ENCODE results near the gene PRSS2. TPM values are rescaled to one million over a fixed set of nuclear protein-coding genes. Genes with fewer than 3 reads are reported as not detected.

The PRSS2 gene
- total RNA-seq, 4 donors from 2014 or later = 2.5 to 78.0 (median 12.0) TPM

- WGBS, 2 donors = 55 to 64% methylated on average over 6 of the region's 6 CpGs
- Histone ChIP-seq H3K27me3 (peaks cover 0 to 18% of the 10 kb centered on the region in 2 donors), H3K4me1 (peaks cover 0 to 6% (median 0%) of the 10 kb centered on the region in 4 donors), H3K27ac (peak overlapping the region in 1 of 4 donors; percentile 80), H3K9me3 (no peaks in the 10 kb centered on the region), H3K4me3 (no peak overlapping the region), H3K36me3 (no peaks in the 10 kb centered on the region)
- TF ChIP-seq POLR2A (IDR thresholded peaks at IDR 0.05) (no peak), CTCF (IDR thresholded peaks at IDR 0.05) (no peak), EP300 (IDR thresholded peaks at IDR 0.05) (no peak)
- DNase-seq (ENCODE audit: low spot score in 2 of 2) = no peak
Observed at GRCh38 chr7:142808802-142809583, 38.2 kb downstream of the PRSS2 start.

DNA sequence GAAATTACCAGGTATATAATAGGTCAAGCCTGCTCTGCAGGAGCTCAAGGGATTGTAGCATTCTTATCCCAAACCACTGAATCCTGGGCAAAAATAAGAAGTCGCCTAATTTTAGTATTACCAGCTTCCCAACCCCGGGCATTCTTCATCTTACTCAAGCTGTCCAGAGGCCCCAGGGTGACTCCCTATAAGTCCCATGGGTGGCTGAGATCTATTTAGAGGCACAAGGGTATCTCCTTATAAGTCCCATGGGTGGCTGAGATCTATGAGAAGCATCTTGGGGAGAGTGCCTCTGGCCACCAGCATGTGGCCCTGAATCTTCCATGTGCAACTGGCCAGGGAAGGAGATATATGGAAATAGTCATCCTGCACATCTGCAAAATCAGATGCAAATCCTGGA, 38.9 kb downstream of the PRSS2 start:
- H3K27ac ChIP-seq = peak overlapping the region in 1 of 4 donors; percentile 76
- peaks cover 0 to 18% of the 10 kb centered on the region in 2 donors for H3K27me3 ChIP-seq
- H3K36me3 ChIP-seq = no peaks in the 10 kb centered on the region
- no peak for TF ChIP-seq POLR2A (IDR thresholded peaks at IDR 0.05)
- no peak for TF ChIP-seq CTCF (IDR thresholded peaks at IDR 0.05)
- no peak for TF ChIP-seq EP300 (IDR thresholded peaks at IDR 0.05)
- peaks cover 0 to 6% (median 0%) of the 10 kb centered on the region in 4 donors for H3K4me1 ChIP-seq
- 66 to 72% methylated on average over 2 of the region's 2 CpGs for WGBS, 2 donors
- no peak overlapping the region for H3K4me3 ChIP-seq
- H3K9me3 ChIP-seq = no peaks in the 10 kb centered on the region
- DNase-seq (ENCODE audit: low spot score in 2 of 2) = no peak

DNA sequence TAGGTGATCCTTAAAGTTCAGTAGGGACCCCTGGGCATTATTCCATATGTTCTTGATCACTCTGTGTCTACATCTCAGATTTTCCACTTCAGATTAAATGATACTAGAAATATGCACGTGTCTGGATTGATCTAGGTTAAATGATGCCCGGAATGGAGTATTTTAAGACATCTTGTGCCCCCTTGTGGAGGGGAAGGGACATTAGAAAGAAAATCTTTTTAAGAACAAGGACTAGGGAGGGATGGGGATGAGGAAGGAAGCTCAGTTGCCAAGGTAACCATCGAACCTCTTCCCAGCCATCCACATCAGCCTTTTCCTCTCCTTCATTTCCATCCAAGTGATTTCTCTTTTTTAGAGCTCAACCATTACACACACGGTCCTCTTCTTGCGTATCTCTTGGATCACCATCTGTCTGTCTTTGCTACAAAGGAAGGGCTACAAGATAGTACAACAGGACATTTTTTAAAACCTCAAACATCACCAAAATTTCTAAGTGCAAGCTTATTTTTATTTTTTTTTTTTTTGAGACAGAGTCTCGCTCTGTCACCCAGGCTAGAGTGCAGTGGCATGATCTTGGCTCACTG, 40.5 kb downstream of the PRSS2 start:
- no peaks in the 10 kb centered on the region for H3K9me3 ChIP-seq
- no peak for DNase-seq (ENCODE audit: low spot score in 2 of 2)
- peak; percentile 33 to 56 (median 53) for TF ChIP-seq CTCF (IDR thresholded peaks at IDR 0.05)
- no peak for TF ChIP-seq EP300 (IDR thresholded peaks at IDR 0.05)
- no peak overlapping the region for H3K4me3 ChIP-seq
- peaks cover 0 to 6% (median 0%) of the 10 kb centered on the region in 4 donors for H3K4me1 ChIP-seq
- H3K36me3 ChIP-seq = no peaks in the 10 kb centered on the region
- no peak overlapping the region for H3K27ac ChIP-seq
- peaks cover 0 to 18% of the 10 kb centered on the region in 2 donors for H3K27me3 ChIP-seq
- WGBS, 2 donors = 30 to 33% methylated on average over 6 of the region's 6 CpGs

GRCh38 chr7:142812437-142813215, 41.9 kb downstream of the PRSS2 start:
- DNase-seq (ENCODE audit: low spot score in 2 of 2) = no peak
- no peak overlapping the region for H3K27ac ChIP-seq
- no peaks in the 10 kb centered on the region for H3K36me3 ChIP-seq
- peaks cover 0 to 6% (median 0%) of the 10 kb centered on the region in 4 donors for H3K4me1 ChIP-seq
- H3K27me3 ChIP-seq = peaks cover 0 to 15% of the 10 kb centered on the region in 2 donors
- H3K9me3 ChIP-seq = no peaks in the 10 kb centered on the region
- H3K4me3 ChIP-seq = no peak overlapping the region
- TF ChIP-seq POLR2A (IDR thresholded peaks at IDR 0.05) (no peak), CTCF (IDR thresholded peaks at IDR 0.05) (no peak), EP300 (IDR thresholded peaks at IDR 0.05) (no peak)
- 44 to 50% methylated on average over 7 of the region's 7 CpGs for WGBS, 2 donors

Measured in tibial nerve (tissue), 4 donors.